NCI-H1092 (cell line): ENCODE data around the gene IGLL1.

Experiments used
- DNase-seq: peaks from one replicate; lab custom pipeline; 2025; lab: John Stamatoyannopoulos, UW

IGLL1 gene

GRCh38 chr22:23527971-23528740 lies 51.9 kb downstream of the IGLL1 start:
- DNase-seq, result no peak

GRCh38 chr22:23526596-23527316 lies 53.3 kb downstream of the IGLL1 start:
- DNase-seq, result no peak

GRCh38 chr22:23525510-23525909 lies 54.6 kb downstream of the IGLL1 start:
- no peak for DNase-seq

GRCh38 chr22:23524226-23524625 lies 55.9 kb downstream of the IGLL1 start:
- DNase-seq, result no peak

GRCh38 chr22:23523713-23524112 lies 56.4 kb downstream of the IGLL1 start:
- no peak for DNase-seq
